ENCODE results near the gene B4GALNT2. TPM values are rescaled to one million over a fixed set of nuclear protein-coding genes. Genes with fewer than 3 reads are reported as not detected.
"Not testable (repeated sequence)": the region's sequence is repeated elsewhere in the genome, so short reads cannot be mapped to it uniquely, and the experiment has no call there.

B4GALNT2 gene
- total RNA-seq, 2 donors from 2014 or later: 0.04 to 0.11 TPM

GRCh38 chr17:49132317-49132698 is 261 bp upstream of the B4GALNT2 start:
- DNase-seq: no peak
- WGBS, 2 experiments (ENCODE audit: insufficient coverage in 1 of 2, insufficient read length in 1 of 2): 8 to 11% methylated on average over 8 to 22 of the region's 22 CpGs
- H3K9ac ChIP-seq (ENCODE audit: extremely low read depth, low read length, poor library complexity, severe bottlenecking): no peak overlapping the region
- H3K27ac Mint-ChIP-seq: no peak overlapping the region
- H3K4me3 ChIP-seq (ENCODE audit: low read length): peak overlapping the region; percentile 68
- H3K27me3 ChIP-seq (ENCODE audit: control insufficient read depth, insufficient read depth, low read length, poor library complexity, severe bottlenecking): peaks cover 46% of the 10 kb centered on the region
- no peaks in the 10 kb centered on the region for H3K36me3 ChIP-seq (ENCODE audit: control insufficient read depth, insufficient read depth, low read length)
- TF ChIP-seq CTCF (conservative IDR thresholded peaks at IDR 0.05): no peak
- peaks cover 39% of the 10 kb centered on the region for H3K9me3 Mint-ChIP-seq
- peak overlapping the region; percentile 62 for H3K4me3 Mint-ChIP-seq
- H3K27ac ChIP-seq (ENCODE audit: low read depth, low read length): no peak overlapping the region
- peaks cover 46% of the 10 kb centered on the region for H3K9me3 ChIP-seq (ENCODE audit: control insufficient read depth, low read length)
- peaks cover 4% of the 10 kb centered on the region for H3K4me1 Mint-ChIP-seq
- peaks cover 78% of the 10 kb centered on the region for H3K27me3 Mint-ChIP-seq (ENCODE audit: insufficient read depth)
- H3K36me3 Mint-ChIP-seq (ENCODE audit: low read depth): peaks cover 4% of the 10 kb centered on the region
- H3K4me1 ChIP-seq (ENCODE audit: control insufficient read depth, insufficient read depth, low read length): no peaks in the 10 kb centered on the region

- no peak overlapping the region for H3K9ac ChIP-seq (ENCODE audit: extremely low read depth, low read length, poor library complexity, severe bottlenecking)
- TF ChIP-seq CTCF (conservative IDR thresholded peaks at IDR 0.05): no peak
- no peak overlapping the region for H3K27ac Mint-ChIP-seq
- H3K4me1 ChIP-seq (ENCODE audit: control insufficient read depth, insufficient read depth, low read length): no peaks in the 10 kb centered on the region
- H3K9me3 Mint-ChIP-seq: peaks cover 4% of the 10 kb centered on the region
- H3K4me3 ChIP-seq (ENCODE audit: low read length): no peak overlapping the region
- 80 to 98% methylated on average over 2 to 3 of the region's 4 CpGs for WGBS, 2 experiments (ENCODE audit: insufficient coverage in 1 of 2, insufficient read length in 1 of 2)
- peaks cover 7% of the 10 kb centered on the region for H3K9me3 ChIP-seq (ENCODE audit: control insufficient read depth, low read length)
- H3K36me3 Mint-ChIP-seq (ENCODE audit: low read depth): no peaks in the 10 kb centered on the region
- no peaks in the 10 kb centered on the region for H3K36me3 ChIP-seq (ENCODE audit: control insufficient read depth, insufficient read depth, low read length)
- DNase-seq: no peak
- H3K4me1 Mint-ChIP-seq: peaks cover 4% of the 10 kb centered on the region
- H3K4me3 Mint-ChIP-seq: no peak overlapping the region
- H3K27me3 ChIP-seq (ENCODE audit: control insufficient read depth, insufficient read depth, low read length, poor library complexity, severe bottlenecking): peaks cover 36% of the 10 kb centered on the region
- H3K27me3 Mint-ChIP-seq (ENCODE audit: insufficient read depth): peaks cover 44% of the 10 kb centered on the region
- no peak overlapping the region for H3K27ac ChIP-seq (ENCODE audit: low read depth, low read length)
These were observed 3.8 kb downstream of the B4GALNT2 start for GRCh38 chr17:49136335-49136734.

- not testable (repeated sequence) for H3K36me3 Mint-ChIP-seq (ENCODE audit: low read depth); H3K27me3 ChIP-seq (ENCODE audit: control insufficient read depth, insufficient read depth, low read length, poor library complexity, severe bottlenecking); H3K4me1 ChIP-seq (ENCODE audit: control insufficient read depth, insufficient read depth, low read length); H3K27ac Mint-ChIP-seq; H3K9ac ChIP-seq (ENCODE audit: extremely low read depth, low read length, poor library complexity, severe bottlenecking); H3K36me3 ChIP-seq (ENCODE audit: control insufficient read depth, insufficient read depth, low read length); H3K9me3 Mint-ChIP-seq; H3K4me3 Mint-ChIP-seq; H3K4me1 Mint-ChIP-seq; H3K4me3 ChIP-seq (ENCODE audit: low read length); H3K9me3 ChIP-seq (ENCODE audit: control insufficient read depth, low read length); H3K27ac ChIP-seq (ENCODE audit: low read depth, low read length)
- peaks cover 17% of the 10 kb centered on the region for H3K27me3 Mint-ChIP-seq (ENCODE audit: insufficient read depth)
- peak; percentile 17 for DNase-seq
- WGBS, 2 experiments (ENCODE audit: insufficient coverage in 1 of 2, insufficient read length in 1 of 2): 88 to 100% methylated on average over 1 to 3 of the region's 3 CpGs
These were observed 13.1 kb downstream of the B4GALNT2 start for GRCh38 chr17:49145654-49146053.

- Mint-ChIP-seq H3K27me3 (ENCODE audit: insufficient read depth) (peaks cover 14% of the 10 kb centered on the region), H3K4me3 (no peak overlapping the region), H3K9me3 (peaks cover 5% of the 10 kb centered on the region), H3K4me1 (no peaks in the 10 kb centered on the region), H3K36me3 (ENCODE audit: low read depth) (no peaks in the 10 kb centered on the region), H3K27ac (no peak overlapping the region)
- DNase-seq: peak; percentile 20
- Histone ChIP-seq H3K4me1 (ENCODE audit: control insufficient read depth, insufficient read depth, low read length) (no peaks in the 10 kb centered on the region), H3K4me3 (ENCODE audit: low read length) (no peak overlapping the region), H3K36me3 (ENCODE audit: control insufficient read depth, insufficient read depth, low read length) (no peaks in the 10 kb centered on the region), H3K9ac (ENCODE audit: extremely low read depth, low read length, poor library complexity, severe bottlenecking) (no peak overlapping the region), H3K9me3 (ENCODE audit: control insufficient read depth, low read length) (no peaks in the 10 kb centered on the region), H3K27ac (ENCODE audit: low read depth, low read length) (no peak overlapping the region), H3K27me3 (ENCODE audit: control insufficient read depth, insufficient read depth, low read length, poor library complexity, severe bottlenecking) (no peaks in the 10 kb centered on the region)
- TF ChIP-seq CTCF (conservative IDR thresholded peaks at IDR 0.05): no peak
- 72 to 94% methylated on average over 2 to 3 of the region's 3 CpGs for WGBS, 2 experiments (ENCODE audit: insufficient coverage in 1 of 2, insufficient read length in 1 of 2)
These were observed 14.2 kb downstream of the B4GALNT2 start for GRCh38 chr17:49146620-49147306.

Measured in endodermal cell (in vitro differentiated cells).